ENCODE measurements around the gene NUPR1.
"Not testable (repeated sequence)": the region's sequence is repeated elsewhere in the genome, so short reads cannot be mapped to it uniquely, and the experiment has no call there.

Gene NUPR1

GRCh38 chr16:28526201-28527099 lies 12.3 kb downstream of the NUPR1 start:
- DNase-seq: no peak

DNA sequence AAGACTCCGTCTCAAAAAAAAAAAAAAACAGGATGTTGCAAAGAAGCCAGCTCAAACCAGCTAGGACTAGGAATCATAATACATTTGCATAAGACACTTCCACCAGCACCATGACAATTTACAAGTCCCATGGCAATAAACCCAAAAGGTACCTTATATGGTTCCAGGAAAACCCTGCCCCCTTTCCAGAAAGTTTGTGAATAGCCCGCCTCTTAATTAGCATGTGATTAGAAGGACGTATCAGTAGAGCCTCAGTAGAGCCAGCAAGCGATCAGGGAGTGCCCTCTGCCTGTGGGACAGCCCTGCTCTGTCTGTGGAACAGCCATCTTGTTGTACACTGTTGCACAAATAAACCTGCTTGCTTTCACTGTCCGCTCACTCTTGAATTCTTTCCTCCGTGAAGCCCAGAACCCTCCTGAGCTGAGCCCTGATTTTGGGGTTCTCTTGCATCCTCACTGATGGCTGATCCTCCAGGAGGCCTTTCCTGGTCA lies 14.0 kb downstream of the NUPR1 start:
- no peak for DNase-seq

DNA sequence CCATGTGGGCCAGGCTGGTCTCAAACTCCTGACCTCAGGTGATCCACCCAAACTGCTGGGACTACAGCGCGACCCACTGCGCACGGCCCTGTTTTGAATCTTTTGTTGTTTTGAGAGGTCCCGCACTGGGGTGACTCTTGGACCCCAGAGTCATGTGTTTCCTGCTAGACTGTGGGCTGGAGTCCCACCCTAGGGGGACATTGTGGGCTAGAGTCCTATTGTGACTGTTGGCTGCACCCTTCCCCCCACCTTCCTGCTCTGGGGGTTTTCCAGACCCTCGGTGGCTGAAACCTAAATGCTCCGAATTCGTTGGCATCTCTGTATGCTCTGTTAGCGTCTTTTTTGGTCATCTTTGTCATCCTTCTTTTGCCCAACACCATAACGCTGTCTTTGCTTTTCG lies 16.0 kb downstream of the NUPR1 start:
- DNase-seq: no peak

DNA sequence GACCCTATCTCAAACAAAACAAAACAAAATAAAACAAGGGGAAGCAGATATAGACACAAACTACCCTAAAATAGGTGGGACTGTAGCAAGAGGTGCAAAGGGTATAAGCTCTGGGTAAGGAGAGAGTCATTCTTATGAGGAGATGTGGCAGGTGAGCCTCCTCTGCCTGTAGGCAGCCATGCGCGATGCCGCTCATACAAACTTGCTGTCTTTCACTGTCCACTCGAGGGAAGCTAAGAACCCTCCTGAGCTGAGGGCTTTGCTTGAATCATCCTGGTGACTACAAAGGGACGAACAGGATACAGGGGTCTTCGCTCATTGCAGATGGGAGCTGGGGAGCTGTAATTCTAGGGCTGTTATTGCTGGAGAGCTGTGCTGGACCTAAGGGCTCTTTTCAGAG lies 17.3 kb downstream of the NUPR1 start:
- no peak for DNase-seq

DNA sequence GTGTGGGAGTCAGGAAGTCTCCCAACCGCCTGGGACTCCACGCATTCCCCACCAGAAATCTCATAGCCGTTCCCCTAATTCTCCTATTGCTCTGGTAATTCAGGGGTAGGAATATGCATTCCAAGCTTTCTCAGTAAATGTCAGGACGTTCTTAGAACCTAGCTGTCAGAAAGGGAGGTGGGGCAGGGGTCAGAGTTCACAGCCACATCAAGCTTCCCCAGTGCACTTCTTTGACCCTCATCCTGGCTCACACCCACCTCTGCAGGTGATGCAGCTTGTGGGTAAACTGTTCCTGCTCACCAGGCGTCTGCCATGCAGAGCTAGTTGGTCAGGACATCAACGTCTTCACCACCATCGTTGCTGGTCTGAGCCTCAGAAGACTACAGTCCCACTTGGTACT lies 18.1 kb downstream of the NUPR1 start:
- no peak for DNase-seq

DNA sequence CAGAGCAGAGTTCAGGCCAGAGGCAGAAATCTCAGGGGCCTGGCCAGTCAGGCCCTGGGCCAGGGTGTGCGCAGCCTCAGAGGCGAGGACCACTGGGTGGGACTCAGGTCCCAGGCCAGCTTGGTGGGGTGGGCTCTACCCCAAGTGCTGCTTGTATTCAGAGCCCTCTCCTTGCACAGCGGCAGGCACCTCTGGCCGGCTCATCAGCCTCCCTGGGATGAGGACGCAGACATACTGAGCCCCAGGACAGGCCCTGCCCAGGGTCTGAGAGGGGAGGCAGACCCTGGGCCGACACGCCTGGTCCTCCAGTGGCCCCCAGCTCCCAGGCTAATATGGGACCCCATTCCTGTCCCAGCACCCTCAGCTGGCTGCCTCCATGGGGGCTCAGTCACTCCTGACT lies 24.5 kb downstream of the NUPR1 start:
- DNase-seq: no peak

GRCh38 chr16:28513484-28514181 lies 25.1 kb downstream of the NUPR1 start:
- DNase-seq: peak; percentile 81

- no peak for DNase-seq
Observed at GRCh38 chr16:28511801-28512789, 26.7 kb downstream of the NUPR1 start.

- no peak for DNase-seq
Observed at GRCh38 chr16:28511031-28511430, 27.7 kb downstream of the NUPR1 start.

DNA sequence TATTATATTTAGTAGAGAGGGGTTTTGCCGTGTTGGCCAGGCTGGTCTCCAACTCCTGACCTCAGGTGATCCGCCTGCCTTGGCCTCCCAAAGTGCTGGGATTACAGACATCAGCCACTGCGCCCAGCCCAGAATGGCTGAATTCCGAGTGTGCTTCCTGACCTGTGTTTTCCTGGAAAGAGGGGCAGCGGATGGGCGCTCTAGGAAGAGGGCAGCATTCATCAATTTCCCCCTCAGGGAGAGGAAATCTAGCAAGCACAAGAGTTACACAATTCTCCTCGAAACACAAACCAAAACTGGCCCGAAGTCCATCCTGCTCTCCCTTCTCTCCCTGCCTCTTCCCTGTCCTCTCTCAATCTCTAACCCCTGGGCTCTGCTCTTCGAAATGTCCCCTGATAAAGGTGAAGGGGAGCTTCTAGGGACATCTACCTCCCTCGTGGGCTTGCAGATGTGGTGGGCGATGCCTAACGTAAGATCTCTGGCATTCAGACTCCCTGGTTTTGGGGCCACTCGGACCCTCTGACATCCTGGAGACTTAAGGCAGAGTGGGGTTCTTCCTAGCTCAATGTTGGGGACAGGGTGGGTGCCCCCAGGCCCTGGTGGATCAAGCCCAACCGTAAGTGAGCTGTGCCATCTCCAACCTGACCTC lies 33.2 kb downstream of the NUPR1 start:
- DNase-seq: no peak

- DNase-seq: peak; percentile 84
Observed at GRCh38 chr16:28504707-28505404, 33.9 kb downstream of the NUPR1 start.

GRCh38 chr16:28503470-28504259 lies 35.1 kb downstream of the NUPR1 start:
- DNase-seq: peak; percentile 64

- no peak for DNase-seq
Observed at GRCh38 chr16:28502290-28502689, 36.5 kb downstream of the NUPR1 start.

DNA sequence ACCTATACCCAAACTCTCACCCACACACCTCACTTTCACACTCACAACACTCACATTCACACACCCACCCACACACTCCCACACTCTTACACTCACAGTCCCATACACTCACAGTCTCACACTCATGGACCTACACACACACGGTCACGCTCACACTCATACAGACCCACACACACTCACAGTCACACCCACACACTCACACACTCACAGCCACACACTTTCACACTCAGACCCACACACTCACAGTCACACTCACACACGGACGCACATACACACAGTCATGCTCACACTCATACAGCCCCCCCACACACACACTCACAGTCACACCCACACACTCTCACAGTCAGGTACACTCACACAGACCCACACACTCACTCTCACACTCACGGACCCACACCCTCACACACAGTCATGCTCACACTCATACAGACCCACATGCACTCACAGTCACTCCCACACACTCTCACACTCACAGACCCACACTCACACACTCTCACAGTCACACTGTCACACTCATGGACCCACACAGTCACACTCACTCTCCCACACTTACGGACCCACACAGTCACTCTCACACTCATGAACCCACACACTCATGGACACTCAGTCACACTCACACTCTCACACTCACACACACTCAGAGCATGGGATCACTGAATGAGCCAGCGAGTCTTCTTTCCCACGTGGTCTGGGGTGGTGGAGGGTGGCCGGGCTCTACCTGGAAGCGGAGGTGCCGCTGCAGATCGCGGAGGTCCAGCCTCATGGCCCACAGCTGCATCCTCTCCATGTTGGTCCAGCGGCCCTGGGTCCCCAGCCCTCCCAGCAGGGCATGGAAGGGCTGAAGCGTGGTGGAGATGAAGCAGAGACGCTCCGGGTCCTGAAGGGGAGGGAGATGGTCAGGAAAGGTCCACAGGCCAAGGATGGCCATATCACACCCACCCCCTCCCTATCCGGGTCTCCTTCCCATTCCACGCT lies 37.2 kb downstream of the NUPR1 start:
- no peak for DNase-seq

DNA sequence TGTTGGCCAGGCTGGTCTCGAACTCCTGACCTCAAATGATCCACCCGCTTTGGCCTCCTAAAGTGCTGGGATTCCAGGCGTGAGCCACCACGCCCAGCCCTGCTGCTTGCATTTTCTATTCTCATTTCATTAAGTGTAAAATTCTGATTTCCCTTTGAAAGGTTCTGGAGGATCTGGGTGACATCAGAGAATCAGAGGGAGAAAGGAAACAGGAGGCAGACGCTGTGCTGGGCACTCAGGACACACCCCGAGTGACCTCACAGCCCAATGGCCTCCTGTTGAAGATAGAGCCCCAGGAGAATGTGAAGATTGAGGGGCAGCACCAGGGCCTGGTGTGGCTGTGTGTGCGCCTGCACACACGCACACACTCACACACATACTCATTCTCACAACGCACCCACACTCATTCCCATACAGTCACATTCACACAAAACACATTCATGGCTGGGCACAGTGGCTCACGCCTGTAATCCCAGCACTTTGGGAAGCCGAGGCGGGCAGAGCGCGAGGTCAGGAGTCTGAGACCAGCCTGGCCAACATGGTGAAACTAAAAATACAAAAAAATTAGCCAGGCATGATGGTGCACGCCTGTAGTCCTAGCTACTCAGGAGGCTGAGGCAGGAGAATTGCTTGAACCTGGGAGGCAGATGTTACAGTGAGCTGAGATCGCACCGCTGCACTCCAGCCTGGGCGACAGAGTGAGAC lies 38.1 kb downstream of the NUPR1 start:
- DNase-seq: not testable (repeated sequence)

- no peak for DNase-seq
Observed at GRCh38 chr16:28499854-28500253, 38.9 kb downstream of the NUPR1 start.

GRCh38 chr16:28498666-28499381 lies 40.0 kb downstream of the NUPR1 start:
- DNase-seq: no peak
